ENCODE results near the gene MTMR3. TPM values are rescaled to one million over a fixed set of nuclear protein-coding genes. Genes with fewer than 3 reads are reported as not detected.
A peak's percentile ranks its signal among the peaks of the same experiment; 100 is the strongest.

MTMR3 gene
- total and polyA plus RNA-seq, 4 donors: 13.6 to 86.0 (median 41.3) TPM

- no peak for TF ChIP-seq CTCF (IDR thresholded peaks at IDR 0.05; ENCODE audit: control extremely low read depth, extremely low read depth)
- ATAC-seq (ENCODE audit: insufficient read depth, low FRiP score) (peak; percentile 97), DNase-seq (peak; percentile 97 to 99 (median 97))
- H3K4me3 ChIP-seq: peak within 1 kb of the TSS; percentile 95
- 0 to 1% methylated on average over 54 of the region's 54 CpGs for WGBS, 2 donors
- no peaks in the 10 kb centered on the region for H3K27me3 ChIP-seq (ENCODE audit: control insufficient read depth in 3 of 3, insufficient read depth in 3 of 3, low read length in 2 of 3)
- H3K36me3 ChIP-seq (ENCODE audit: control insufficient read depth in 4 of 4, insufficient read depth in 4 of 4, low read length in 4 of 4): peaks cover 0 to 7% (median 5%) of the 10 kb centered on the region in 4 donors
- peak within 1 kb of the TSS; percentile 81 to 93 for H3K27ac ChIP-seq (ENCODE audit: low read depth in 1 of 2, low read length in 1 of 2)
- peak within 1 kb of the TSS; percentile 77 to 79 for H3K9ac ChIP-seq (ENCODE audit: insufficient read depth in 1 of 2, low read length in 2 of 2)
- H3K9me3 ChIP-seq (ENCODE audit: control insufficient read depth in 4 of 4, insufficient read depth in 3 of 4, low read length in 3 of 4): no peaks in the 10 kb centered on the region
- peaks cover 0 to 10% (median 6%) of the 10 kb centered on the region in 5 donors for H3K4me1 ChIP-seq (ENCODE audit: control insufficient read depth in 5 of 5, insufficient read depth in 5 of 5, low read length in 5 of 5)
These were observed 45.0 kb upstream of the MTMR3 start, which contains the start of gene ASCC2 for GRCh38 chr22:29837741-29838598. Gene ASCC2 (minus strand): TSS chr22:29838274. CDS start chr22:29832325, 5,949 bp downstream.

GRCh38 chr22:29838599-29838956 lies 44.4 kb upstream of the MTMR3 start:
- DNase-seq (no peak), ATAC-seq (ENCODE audit: insufficient read depth, low FRiP score) (peak; percentile 27)
- H3K4me3 ChIP-seq: no peak overlapping the region
- no peaks in the 10 kb centered on the region for H3K9me3 ChIP-seq (ENCODE audit: control insufficient read depth in 4 of 4, insufficient read depth in 3 of 4, low read length in 3 of 4)
- H3K36me3 ChIP-seq (ENCODE audit: control insufficient read depth in 4 of 4, insufficient read depth in 4 of 4, low read length in 4 of 4): peaks cover 0 to 7% (median 1%) of the 10 kb centered on the region in 4 donors
- H3K9ac ChIP-seq (ENCODE audit: insufficient read depth in 1 of 2, low read length in 2 of 2): peak overlapping the region; percentile 41 to 63
- peak overlapping the region; percentile 54 to 81 for H3K27ac ChIP-seq (ENCODE audit: low read depth in 1 of 2, low read length in 1 of 2)
- peaks cover 0 to 10% (median 6%) of the 10 kb centered on the region in 5 donors for H3K4me1 ChIP-seq (ENCODE audit: control insufficient read depth in 5 of 5, insufficient read depth in 5 of 5, low read length in 5 of 5)
- TF ChIP-seq CTCF (IDR thresholded peaks at IDR 0.05; ENCODE audit: control extremely low read depth, extremely low read depth): no peak
- H3K27me3 ChIP-seq (ENCODE audit: control insufficient read depth in 3 of 3, insufficient read depth in 3 of 3, low read length in 2 of 3): no peaks in the 10 kb centered on the region
- 16 to 24% methylated on average over 5 of the region's 5 CpGs for WGBS, 2 donors

- peaks cover 0 to 7% (median 1%) of the 10 kb centered on the region in 4 donors for H3K36me3 ChIP-seq (ENCODE audit: control insufficient read depth in 4 of 4, insufficient read depth in 4 of 4, low read length in 4 of 4)
- no peak overlapping the region for H3K9ac ChIP-seq (ENCODE audit: insufficient read depth in 1 of 2, low read length in 2 of 2)
- H3K4me3 ChIP-seq: no peak overlapping the region
- H3K27ac ChIP-seq (ENCODE audit: low read depth in 1 of 2, low read length in 1 of 2): peak overlapping the region in 1 of 2 donors; percentile 65
- H3K4me1 ChIP-seq (ENCODE audit: control insufficient read depth in 5 of 5, insufficient read depth in 5 of 5, low read length in 5 of 5): peaks cover 0 to 10% (median 6%) of the 10 kb centered on the region in 5 donors
- WGBS, 2 donors: 70 to 84% methylated on average over 1 of the region's 1 CpG
- H3K27me3 ChIP-seq (ENCODE audit: control insufficient read depth in 3 of 3, insufficient read depth in 3 of 3, low read length in 2 of 3): no peaks in the 10 kb centered on the region
- ATAC-seq (ENCODE audit: insufficient read depth, low FRiP score) (no peak), DNase-seq (no peak)
- H3K9me3 ChIP-seq (ENCODE audit: control insufficient read depth in 4 of 4, insufficient read depth in 3 of 4, low read length in 3 of 4): no peaks in the 10 kb centered on the region
- no peak for TF ChIP-seq CTCF (IDR thresholded peaks at IDR 0.05; ENCODE audit: control extremely low read depth, extremely low read depth)
These were observed 43.9 kb upstream of the MTMR3 start for GRCh38 chr22:29839039-29839438.
